G401.6 (cell line): ENCODE results near the gene TMEM184A.

Source experiments
- FAIRE-seq: peaks from 2 replicates; lab custom pipeline; 2012; peaks lifted over from hg19 to GRCh38; lab: Jason Lieb, UNC

TMEM184A gene

DNA sequence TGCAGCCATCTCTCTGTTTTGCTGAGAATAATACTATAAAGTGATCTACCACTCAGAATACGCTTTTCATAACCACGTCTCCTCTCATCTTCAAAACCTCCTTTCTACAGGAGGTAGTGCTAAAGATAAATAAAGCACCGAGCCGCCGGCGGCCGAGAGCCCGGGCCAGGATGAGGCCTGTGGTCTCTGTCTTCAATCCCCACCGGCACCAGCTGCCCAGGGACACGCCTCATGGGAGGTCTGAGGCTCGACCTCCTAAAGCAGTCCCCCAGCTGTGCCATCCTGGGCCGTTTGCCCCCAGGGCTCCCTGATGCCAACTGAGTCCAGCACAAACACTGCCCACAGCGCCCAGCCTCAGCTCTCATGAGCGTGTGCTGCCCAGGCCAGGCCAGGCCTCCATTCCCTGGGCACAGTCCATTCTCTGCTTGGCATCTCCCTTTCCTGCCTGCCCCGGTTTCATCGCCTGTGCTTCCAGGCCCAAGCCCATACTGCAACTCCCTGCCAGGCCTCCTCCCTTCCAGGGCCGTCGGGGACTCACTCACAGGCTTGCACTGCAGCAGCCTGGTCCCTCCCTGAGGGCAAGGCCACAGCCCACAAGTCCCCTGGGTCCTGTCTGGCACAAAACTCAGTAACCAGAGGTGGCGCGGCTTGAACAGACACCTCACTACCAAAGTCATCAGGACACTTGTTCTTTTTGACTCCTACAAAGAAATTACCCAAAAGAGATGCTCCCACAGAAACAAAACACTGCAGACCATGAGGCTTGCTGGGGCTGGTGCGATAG lies 54.3 kb downstream of the TMEM184A start:
- no peak for FAIRE-seq

GRCh38 chr7:1500064-1500807 lies 55.8 kb downstream of the TMEM184A start:
- no peak for FAIRE-seq

GRCh38 chr7:1499367-1500029 lies 56.5 kb downstream of the TMEM184A start:
- FAIRE-seq, result no peak

DNA sequence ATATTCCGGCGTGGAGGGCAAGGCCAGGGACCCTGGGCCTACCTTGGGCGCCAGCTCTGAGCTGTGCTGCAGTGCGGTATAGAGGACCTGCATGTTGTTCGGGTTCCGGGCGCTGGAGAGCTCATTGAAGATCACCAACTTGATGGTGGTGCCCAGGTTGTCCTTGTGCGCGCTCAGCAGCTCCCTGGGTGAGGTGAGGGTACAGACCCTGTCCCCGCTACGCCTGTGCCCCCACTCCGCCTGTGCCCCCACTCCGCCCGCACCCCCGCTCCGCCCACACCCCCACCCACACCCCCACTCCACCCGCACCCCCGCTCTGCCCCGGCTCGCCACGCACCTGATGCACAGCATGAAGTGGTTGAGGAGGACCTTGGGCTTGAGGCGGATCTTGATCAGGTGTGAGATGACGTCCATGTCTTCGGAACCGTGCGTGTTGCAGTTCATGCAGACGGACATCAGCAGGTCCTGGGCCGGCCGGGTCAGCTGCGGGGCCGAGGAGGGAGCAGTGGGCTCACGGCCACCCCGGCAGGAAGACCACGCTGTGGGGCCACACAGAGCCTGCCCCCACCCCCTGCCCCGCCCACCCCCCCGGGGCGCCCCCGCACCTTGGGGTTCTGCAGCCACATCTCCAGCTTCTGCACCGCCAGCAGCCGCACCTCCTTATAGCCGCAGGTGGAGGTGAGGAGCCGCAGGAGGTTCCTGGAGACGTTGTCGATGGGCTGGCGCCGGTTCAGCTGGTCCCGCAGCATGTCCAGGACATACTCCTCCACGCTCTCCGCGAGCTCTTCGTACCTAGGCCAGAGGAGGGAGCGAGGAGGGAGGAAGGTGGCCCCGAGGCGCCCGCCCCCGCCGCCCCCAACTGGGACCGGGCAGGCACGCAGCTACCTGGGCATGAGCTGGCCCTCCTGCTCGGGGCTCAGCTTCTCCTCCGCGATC lies 57.4 kb downstream of the TMEM184A start:
- no peak for FAIRE-seq

- FAIRE-seq, result no peak
These were observed 58.6 kb downstream of the TMEM184A start for GRCh38 chr7:1497293-1497927.

DNA sequence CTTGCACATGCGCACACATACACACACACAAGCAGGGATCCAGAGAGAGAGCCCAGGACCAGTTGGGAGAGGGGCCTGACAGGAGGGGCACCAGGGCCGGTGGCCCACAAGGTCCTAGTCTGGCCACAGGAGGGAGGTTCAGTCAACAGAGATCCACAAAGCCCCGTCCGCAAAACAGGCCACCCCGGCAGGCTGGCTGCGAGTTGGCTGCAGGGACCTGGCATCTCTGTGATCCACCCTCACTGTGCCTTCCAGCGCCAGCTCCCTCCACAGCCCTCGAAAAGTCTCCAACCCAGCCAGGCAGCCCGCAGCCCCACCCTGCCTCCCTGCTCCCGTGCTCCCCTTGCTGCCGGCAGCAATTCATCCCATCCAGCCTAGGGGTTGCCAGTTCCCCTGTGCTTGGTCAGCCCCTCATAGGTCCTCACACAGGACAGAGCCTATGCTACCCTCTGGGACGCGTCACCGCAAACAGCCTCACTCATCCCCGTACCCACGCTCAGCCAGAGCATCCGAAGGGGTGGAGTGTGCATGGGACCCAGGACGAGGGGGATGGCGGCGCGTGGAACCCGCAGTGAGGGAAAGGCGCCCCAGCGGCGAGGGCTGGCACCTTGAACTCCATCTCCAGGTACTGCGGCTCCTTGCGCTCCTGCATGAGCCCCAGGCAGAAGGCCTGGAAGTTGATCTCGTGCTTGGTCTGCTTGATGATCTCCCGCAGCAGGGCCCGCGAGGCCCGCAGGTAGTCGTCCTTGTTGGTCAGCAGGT lies 59.3 kb downstream of the TMEM184A start:
- FAIRE-seq, result no peak

DNA sequence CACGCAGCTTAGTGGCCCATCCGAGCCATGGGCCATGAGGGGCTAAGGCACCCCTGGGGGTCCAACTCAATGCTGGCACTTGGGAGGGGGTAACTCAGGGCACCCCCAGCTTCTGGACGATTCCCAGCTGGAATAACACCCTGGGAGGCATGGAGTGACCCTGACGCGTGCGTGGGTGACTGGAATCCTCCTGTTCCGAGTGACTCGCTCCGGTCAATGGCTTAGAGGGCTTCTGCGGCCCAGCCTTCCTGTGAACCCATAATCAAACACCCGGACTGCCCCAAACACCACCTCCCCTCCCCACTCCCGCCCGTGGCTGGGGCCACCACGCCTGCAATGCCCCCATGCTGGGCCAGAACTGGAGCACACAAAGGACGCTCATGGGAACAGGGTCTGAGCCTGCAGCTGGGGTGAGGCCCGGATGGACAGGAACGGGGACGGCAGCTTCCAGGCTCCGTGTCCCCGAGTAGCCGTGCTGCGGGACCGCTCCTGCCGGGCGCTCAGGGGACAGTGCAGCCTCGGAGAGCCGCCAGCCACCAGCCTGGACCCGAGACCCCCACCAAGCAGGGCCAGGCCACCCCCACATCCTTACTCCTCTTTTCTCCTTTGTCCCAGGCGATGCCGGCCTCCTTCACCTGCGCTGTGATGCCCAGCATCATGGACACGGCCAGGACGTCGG lies 60.3 kb downstream of the TMEM184A start:
- no peak for FAIRE-seq

DNA sequence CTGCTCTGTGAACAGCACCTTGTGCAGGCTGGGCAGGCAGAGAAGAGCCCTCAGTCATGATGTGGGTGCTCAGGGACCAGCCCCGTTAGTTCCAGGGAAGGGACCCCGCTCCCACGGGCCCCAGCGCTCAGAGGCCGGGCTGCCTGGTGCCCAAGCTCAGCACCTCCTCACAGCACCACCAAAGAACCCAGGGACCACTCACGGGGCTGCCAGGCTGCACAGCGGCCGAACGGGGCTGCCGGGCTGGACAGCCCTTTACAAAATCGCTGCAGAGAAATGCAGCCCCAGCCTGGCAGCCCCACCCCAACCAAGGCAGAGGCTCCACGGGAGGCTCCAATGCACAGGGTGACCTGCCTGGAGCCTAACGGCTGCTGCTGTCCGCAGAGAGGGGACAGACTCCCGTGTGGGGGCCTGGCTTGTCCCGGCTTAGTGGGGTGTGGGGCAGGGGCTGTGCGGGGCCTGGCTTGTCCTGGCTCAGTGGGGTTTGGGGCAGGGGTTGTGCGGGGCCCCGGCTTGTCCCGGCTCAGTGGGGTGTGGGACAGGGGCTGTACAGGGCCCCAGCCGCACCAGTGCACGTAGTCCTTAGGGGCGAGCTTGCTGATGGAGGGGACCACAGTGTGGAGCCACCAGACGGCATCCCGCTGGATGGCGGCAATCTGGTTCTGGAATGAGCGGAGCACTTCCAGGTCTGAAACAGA lies 61.0 kb downstream of the TMEM184A start:
- no peak for FAIRE-seq

DNA sequence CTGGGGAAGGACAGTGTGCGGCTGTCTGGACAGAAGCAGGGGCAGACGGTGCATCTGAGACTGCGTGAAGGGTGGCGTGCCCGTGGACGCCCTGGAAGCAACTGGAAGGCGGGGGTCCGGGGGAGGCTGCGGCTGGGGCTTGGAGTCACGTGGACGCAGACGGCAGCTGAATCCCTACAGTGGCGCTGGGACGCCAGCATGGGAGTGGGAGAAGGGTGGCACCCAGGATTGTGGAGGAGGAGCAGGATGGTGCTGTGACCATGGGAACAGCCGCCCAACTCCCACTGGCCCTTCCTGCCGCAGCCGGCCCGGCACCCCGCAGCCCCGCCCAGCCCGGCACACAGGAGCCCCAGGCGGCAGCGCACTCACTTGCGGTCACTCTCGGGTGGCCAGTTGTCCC lies 61.6 kb downstream of the TMEM184A start:
- FAIRE-seq, result no peak

- FAIRE-seq, result no peak
These were observed 62.4 kb downstream of the TMEM184A start for GRCh38 chr7:1493571-1493970.

DNA sequence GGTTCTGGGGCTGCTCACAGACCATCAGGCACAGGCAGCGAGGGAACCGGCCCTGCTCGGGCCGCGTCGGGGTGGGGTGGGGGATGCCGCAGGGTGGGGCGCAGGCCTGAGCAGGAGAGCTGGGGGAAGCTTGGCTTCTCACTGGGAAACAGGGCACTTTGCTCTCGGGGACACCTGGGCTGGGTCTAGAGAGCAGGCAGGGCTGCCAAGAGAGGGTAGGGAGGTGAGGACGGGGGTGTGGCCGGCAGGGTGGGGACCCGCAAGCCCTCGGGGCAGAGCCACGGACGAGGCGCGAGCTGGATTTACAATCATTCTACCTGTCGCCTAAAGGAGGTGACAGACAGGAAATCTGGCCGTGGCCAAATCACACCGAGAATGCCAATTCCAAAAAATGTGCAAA lies 62.9 kb downstream of the TMEM184A start:
- FAIRE-seq, result no peak

DNA sequence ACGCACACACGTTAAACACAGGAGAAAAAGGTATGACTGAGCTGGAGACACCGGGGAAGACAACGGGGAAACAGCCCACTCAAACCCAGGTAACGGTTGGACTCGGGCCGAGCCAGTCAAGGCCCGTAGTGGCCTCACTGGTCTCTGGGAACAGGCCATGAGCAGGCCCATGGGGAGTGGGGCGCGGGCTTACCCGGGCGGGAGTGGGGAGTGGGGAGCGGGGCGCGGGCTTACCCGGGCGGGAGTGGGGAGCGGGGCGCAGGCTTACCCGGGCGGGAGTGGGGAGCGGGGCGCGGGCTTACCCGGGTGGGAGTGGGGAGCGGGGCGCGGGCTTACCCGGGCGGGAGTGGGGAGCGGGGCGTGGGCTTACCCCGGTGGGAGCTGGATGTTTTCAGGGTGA lies 63.4 kb downstream of the TMEM184A start:
- no peak for FAIRE-seq
